ENCODE data around the gene LYST. TPM values are rescaled to one million over a fixed set of nuclear protein-coding genes. Genes with fewer than 3 reads are reported as not detected.
A peak's percentile ranks its signal among the peaks of the same experiment; 100 is the strongest.

LYST gene
- total RNA-seq, 4 donors from 2014 or later: 22.9 to 44.4 (median 31.9) TPM

DNA sequence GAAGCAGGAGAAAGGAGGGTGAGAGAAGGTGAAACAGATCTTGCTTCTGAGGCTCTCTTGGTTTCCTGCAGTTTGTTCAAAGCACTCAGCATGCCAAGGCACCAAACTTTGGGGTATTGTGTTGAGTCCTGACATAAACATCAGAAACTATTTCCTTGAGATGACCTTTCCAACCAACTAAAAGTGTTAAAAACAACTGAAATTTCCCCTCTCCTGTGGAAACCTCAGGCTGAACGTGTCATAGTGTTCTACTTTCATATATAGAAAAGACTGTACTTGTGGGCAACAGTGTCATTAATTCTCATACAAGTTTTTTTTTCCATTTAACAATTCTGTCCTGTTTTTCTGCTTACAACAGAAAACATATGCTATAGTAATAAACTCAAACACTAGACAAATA lies 6.3 kb upstream of the LYST start:
- 70% methylated on average over 1 of the region's 1 CpG for WGBS
- Histone ChIP-seq H3K9me3 (no peaks in the 10 kb centered on the region), H3K27me3 (no peaks in the 10 kb centered on the region), H3K4me1 (peaks cover 0 to 4% (median 2%) of the 10 kb centered on the region in 4 donors), H3K4me3 (no peak overlapping the region), H3K36me3 (no peaks in the 10 kb centered on the region), H3K27ac (replicated peaks in 1 of 4) (no peak overlapping the region)
- no peak for DNase-seq (ENCODE audit: extremely low spot score)
- intact Hi-C loops (cut with DNase I): loop anchor here (5.0 kb wide), 1 partner anchor 34 kb away; no protein-coding TSS in a partner anchor
- TF ChIP-seq POLR2A (IDR thresholded peaks at IDR 0.05; ENCODE audit: low read depth): no peak
- TF ChIP-seq POLR2AphosphoS5 (IDR thresholded peaks at IDR 0.05): no peak
- no peak for TF ChIP-seq EP300 (IDR thresholded peaks at IDR 0.05)
- TF ChIP-seq, protein P1, sequence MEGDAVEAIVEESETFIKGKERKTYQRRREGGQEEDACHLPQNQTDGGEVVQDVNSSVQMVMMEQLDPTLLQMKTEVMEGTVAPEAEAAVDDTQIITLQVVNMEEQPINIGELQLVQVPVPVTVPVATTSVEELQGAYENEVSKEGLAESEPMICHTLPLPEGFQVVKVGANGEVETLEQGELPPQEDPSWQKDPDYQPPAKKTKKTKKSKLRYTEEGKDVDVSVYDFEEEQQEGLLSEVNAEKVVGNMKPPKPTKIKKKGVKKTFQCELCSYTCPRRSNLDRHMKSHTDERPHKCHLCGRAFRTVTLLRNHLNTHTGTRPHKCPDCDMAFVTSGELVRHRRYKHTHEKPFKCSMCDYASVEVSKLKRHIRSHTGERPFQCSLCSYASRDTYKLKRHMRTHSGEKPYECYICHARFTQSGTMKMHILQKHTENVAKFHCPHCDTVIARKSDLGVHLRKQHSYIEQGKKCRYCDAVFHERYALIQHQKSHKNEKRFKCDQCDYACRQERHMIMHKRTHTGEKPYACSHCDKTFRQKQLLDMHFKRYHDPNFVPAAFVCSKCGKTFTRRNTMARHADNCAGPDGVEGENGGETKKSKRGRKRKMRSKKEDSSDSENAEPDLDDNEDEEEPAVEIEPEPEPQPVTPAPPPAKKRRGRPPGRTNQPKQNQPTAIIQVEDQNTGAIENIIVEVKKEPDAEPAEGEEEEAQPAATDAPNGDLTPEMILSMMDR (IDR thresholded peaks at IDR 0.05): no peak

DNA sequence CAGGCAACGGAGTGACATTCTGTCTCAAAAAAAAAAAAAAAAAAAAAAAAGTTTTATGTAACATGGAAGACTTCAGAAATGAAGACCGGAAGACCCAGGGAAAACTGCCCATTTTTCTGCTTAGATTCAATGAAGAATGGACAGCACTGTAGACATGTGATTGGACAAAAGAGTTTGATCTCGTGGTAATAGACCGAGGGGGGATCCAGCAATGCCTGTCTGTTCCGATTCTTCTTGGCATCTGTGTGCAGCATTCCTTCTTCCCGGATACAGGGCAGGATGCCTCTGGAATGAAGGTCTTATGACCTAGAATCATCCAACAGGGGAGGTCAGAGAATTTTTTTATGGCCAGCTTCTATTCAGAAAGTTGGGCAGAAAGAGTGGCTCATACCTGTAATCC lies 5.6 kb upstream of the LYST start:
- Histone ChIP-seq H3K9me3 (no peaks in the 10 kb centered on the region), H3K27me3 (no peaks in the 10 kb centered on the region), H3K27ac (replicated peaks in 1 of 4) (no peak overlapping the region), H3K36me3 (no peaks in the 10 kb centered on the region), H3K4me3 (no peak overlapping the region), H3K4me1 (peaks cover 6 to 11% (median 9%) of the 10 kb centered on the region in 4 donors)
- DNase-seq (ENCODE audit: extremely low spot score): no peak
- WGBS: 79% methylated on average over 6 of the region's 6 CpGs
- intact Hi-C loops (cut with DNase I): loop anchor here (5.0 kb wide), 1 partner anchor 35 kb away; no protein-coding TSS in a partner anchor
- no peak for TF ChIP-seq POLR2A (IDR thresholded peaks at IDR 0.05; ENCODE audit: low read depth)
- no peak for TF ChIP-seq EP300 (IDR thresholded peaks at IDR 0.05)
- no peak for TF ChIP-seq POLR2AphosphoS5 (IDR thresholded peaks at IDR 0.05)
- TF ChIP-seq, protein P1 (IDR thresholded peaks at IDR 0.05): no peak

DNA sequence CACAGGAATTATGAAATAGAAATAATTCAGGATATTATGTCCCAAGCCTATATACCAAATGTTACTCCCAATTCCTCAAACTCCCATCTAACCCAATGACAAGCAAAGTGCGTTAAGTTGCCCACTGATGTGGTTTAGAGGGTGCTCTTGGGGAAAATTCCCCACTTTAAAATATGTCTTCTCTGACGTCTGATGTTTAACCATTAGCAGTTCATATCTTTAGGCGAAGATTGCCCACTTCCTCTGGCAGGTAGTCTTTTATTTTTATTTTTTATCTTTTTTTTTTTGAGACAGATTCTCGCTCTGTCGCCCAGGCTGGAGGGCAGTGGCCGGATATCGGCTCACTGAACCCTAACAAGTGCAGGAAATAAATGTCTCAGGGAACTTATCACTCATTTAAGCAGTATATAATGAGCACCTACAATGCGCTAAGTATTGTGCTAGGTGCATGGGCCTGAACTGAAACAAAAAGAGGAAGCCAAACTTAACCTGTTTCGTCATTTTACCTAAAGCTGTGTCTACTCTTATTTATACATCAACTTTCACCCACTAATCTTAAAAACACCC lies 1.3 kb upstream of the LYST start:
- TF ChIP-seq POLR2AphosphoS5 (IDR thresholded peaks at IDR 0.05) (no peak), EP300 (IDR thresholded peaks at IDR 0.05) (no peak), POLR2A (IDR thresholded peaks at IDR 0.05; ENCODE audit: low read depth) (no peak)
- Histone ChIP-seq H3K27ac (replicated peaks in 1 of 4) (peak overlapping the region; percentile 90 to 99 (median 96)), H3K4me3 (peak overlapping the region; percentile 80 to 100 (median 90)), H3K27me3 (no peaks in the 10 kb centered on the region), H3K9me3 (no peaks in the 10 kb centered on the region), H3K36me3 (no peaks in the 10 kb centered on the region), H3K4me1 (peaks cover 17 to 37% (median 32%) of the 10 kb centered on the region in 4 donors)
- WGBS: 80% methylated on average over 9 of the region's 9 CpGs
- intact Hi-C loops (cut with DNase I): loop anchor here (5.0 kb wide), 2 partner anchors 49 to 104 kb away; no protein-coding TSS in a partner anchor
- no peak for DNase-seq (ENCODE audit: extremely low spot score)

DNA sequence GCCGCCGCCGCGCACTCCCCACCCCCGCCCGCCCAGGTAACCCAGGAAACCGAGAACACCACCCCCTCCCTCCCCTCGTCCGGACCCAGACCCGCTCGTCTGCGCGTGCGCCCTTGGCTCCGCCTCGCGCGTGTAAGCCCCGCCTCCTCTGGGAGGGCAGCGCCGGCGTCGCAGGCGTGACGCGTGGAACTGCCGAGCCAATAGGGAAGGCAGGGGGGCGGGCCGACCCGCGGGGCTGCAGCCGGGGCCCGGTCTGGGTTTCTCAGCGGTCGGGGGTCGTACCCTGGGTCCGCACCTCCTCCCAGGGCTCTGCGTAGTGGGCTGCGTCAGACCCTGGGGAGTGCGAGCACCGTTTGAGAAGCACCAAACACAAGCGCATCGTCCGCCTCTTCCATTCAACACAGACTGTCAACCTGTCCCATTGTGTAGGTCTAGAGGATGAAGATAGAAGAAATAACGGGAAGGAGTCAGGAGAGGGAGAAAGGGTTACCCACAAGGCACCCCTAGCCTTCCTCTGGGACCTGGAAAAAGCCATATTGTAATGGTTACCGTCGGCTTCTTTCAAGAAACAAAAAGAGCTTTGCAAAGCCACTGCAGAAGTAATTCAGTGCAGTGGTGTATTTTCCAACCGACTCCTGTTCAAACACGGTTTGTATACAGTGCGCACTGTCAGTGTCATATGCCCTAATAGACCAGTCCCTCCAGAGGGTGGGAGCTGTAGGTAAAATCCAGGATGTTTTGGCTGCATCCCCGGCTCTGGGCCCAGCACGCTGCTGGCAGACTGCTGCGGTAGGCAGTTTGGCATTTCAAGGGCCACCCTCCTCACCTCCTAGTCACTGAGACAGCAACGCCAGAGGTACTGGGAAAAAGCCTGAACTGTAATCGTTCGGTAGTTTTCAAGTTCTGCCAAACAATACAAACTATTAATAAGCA lies 473 bp upstream of the LYST start:
- WGBS: 4% methylated on average over 22 of the region's 56 CpGs
- intact Hi-C loops (cut with DNase I): loop anchor here (5.0 kb wide), 2 partner anchors 50 to 105 kb away; no protein-coding TSS in a partner anchor
- Histone ChIP-seq H3K27ac (replicated peaks in 1 of 4) (peak overlapping the region; percentile 90 to 99 (median 96)), H3K9me3 (no peaks in the 10 kb centered on the region), H3K4me3 (peak overlapping the region; percentile 80 to 100 (median 90)), H3K27me3 (no peaks in the 10 kb centered on the region), H3K4me1 (peaks cover 17 to 40% (median 36%) of the 10 kb centered on the region in 4 donors), H3K36me3 (no peaks in the 10 kb centered on the region)
- peak; percentile 98 for DNase-seq (ENCODE audit: extremely low spot score)
- peak; percentile 64 for TF ChIP-seq POLR2A (IDR thresholded peaks at IDR 0.05; ENCODE audit: low read depth)
- TF ChIP-seq, protein P1 (IDR thresholded peaks at IDR 0.05): no peak
- TF ChIP-seq POLR2AphosphoS5 (IDR thresholded peaks at IDR 0.05): peak; percentile 94 to 96
- TF ChIP-seq EP300 (IDR thresholded peaks at IDR 0.05): no peak
